WTC11 (cell line): ENCODE measurements around the gene CIART. TPM values are rescaled to one million over a fixed set of nuclear protein-coding genes. Genes with fewer than 3 reads are reported as not detected.

Source experiments
- ATAC-seq: fragments of 200-7000 bp; cut with Tn5 transposase; 2 replicates; pipeline ENCODE4 v1.10.0; 2021; ENCODE audit warnings: mild to moderate bottlenecking, moderate library complexity
- CTCF ChIA-PET: fragments of 300-600 bp; sonication (Branson Sonifier 250); formaldehyde crosslinking; loops from one replicate; lab custom pipeline; 2021; ENCODE audit warnings: antibody characterized with exemption; lab: Charles Lee
- POLR2A ChIA-PET: fragments of 350-600 bp; sonication (Branson Sonifier 250); formaldehyde crosslinking; loops from one replicate; lab custom pipeline; 2021; ENCODE audit warnings: antibody characterized with exemption; lab: Charles Lee
- DNase-seq: peaks from one replicate; pipeline ENCODE4 v3.0.0; 2021; ENCODE audit warnings: low spot score
- H3K27ac Mint-ChIP-seq: 2 replicates; pipeline ENCODE4 v1.8.0; 2021; ENCODE audit warnings: mixed read lengths
- H3K27me3 Mint-ChIP-seq: 2 replicates; pipeline ENCODE4 v1.8.0; 2021; ENCODE audit warnings: low read depth, mild to moderate bottlenecking, moderate library complexity, mixed read lengths
- H3K36me3 Mint-ChIP-seq: 2 replicates; pipeline ENCODE4 v1.8.0; 2021; ENCODE audit warnings: mixed read lengths
- H3K4me1 Mint-ChIP-seq: 2 replicates; pipeline ENCODE4 v1.8.0; 2022; ENCODE audit warnings: mixed read lengths
- H3K4me3 Mint-ChIP-seq: 2 replicates; pipeline ENCODE4 v1.8.0; 2021; ENCODE audit warnings: mild to moderate bottlenecking, moderate library complexity, mixed read lengths
- H3K9me3 Mint-ChIP-seq: 2 replicates; pipeline ENCODE4 v1.8.0; 2021; ENCODE audit warnings: mixed read lengths
- AFF4 ChIP-seq: sonication (generic); formaldehyde crosslinking; IDR thresholded peaks from 2 replicates; pipeline ENCODE4 v1.8.1; 2023; ENCODE audit warnings: mild to moderate bottlenecking, missing genetic modification reagents, borderline replicate concordance
- CBFB ChIP-seq: sonication (generic); formaldehyde crosslinking; IDR thresholded peaks from 2 replicates; pipeline ENCODE4 v1.8.1; 2022; ENCODE audit warnings: mild to moderate bottlenecking, low read depth, missing genetic modification reagents
- FOXP1 ChIP-seq: sonication (generic); formaldehyde crosslinking; IDR thresholded peaks from 2 replicates; pipeline ENCODE4 v1.8.0; 2022; ENCODE audit warnings: missing genetic modification reagents, mild to moderate bottlenecking, moderate library complexity, borderline replicate concordance
- GTF2I ChIP-seq: fragments of 250-450 bp; sonication (Bioruptor Pico); conservative IDR thresholded peaks from 2 replicates; pipeline ENCODE4 v1.4.0; 2021; ENCODE audit warnings: mild to moderate bottlenecking
- JUN ChIP-seq: sonication (generic); formaldehyde crosslinking; IDR thresholded peaks from 2 replicates; pipeline ENCODE4 v1.8.0; 2023; ENCODE audit warnings: mild to moderate bottlenecking, missing genetic modification reagents
- MXD4 ChIP-seq: fragments of 250-450 bp; sonication (Bioruptor Pico); IDR thresholded peaks from 2 replicates; pipeline ENCODE4 v1.8.0; 2021; ENCODE audit warnings: mild to moderate bottlenecking, moderate library complexity, borderline replicate concordance
- MYBL2 ChIP-seq: sonication (generic); formaldehyde crosslinking; IDR thresholded peaks from 2 replicates; pipeline ENCODE4 v1.8.1; 2023; ENCODE audit warnings: mild to moderate bottlenecking, moderate library complexity, missing genetic modification reagents
- NFATC4 ChIP-seq: fragments of 250-450 bp; sonication (Bioruptor Pico); IDR thresholded peaks from 2 replicates; pipeline ENCODE4 v1.9.0; 2021; ENCODE audit warnings: mild to moderate bottlenecking
- RELA ChIP-seq: sonication (generic); formaldehyde crosslinking; IDR thresholded peaks from 2 replicates; pipeline ENCODE4 v1.8.1; 2022; ENCODE audit warnings: missing genetic modification reagents, mild to moderate bottlenecking, borderline replicate concordance
- SMAD3 ChIP-seq: sonication (generic); formaldehyde crosslinking; IDR thresholded peaks from 2 replicates; pipeline ENCODE4 v1.8.0; 2022; ENCODE audit warnings: missing genetic modification reagents, mild to moderate bottlenecking, borderline replicate concordance
- SP1 ChIP-seq: sonication (generic); formaldehyde crosslinking; conservative IDR thresholded peaks from 2 replicates; pipeline ENCODE4 v1.8.1; 2022; ENCODE audit warnings: missing genetic modification reagents
- STAT6 ChIP-seq: sonication (generic); formaldehyde crosslinking; conservative IDR thresholded peaks from 2 replicates; pipeline ENCODE4 v1.8.1; 2023; ENCODE audit warnings: mild to moderate bottlenecking, low read depth, missing genetic modification reagents, moderate library complexity
- ZNF396 ChIP-seq: fragments of 250-450 bp; sonication (Bioruptor Pico); IDR thresholded peaks from 2 replicates; pipeline ENCODE4 v1.8.0; 2021; ENCODE audit warnings: mild to moderate bottlenecking, moderate library complexity, borderline replicate concordance
- ZNF671 ChIP-seq: fragments of 250-450 bp; sonication (Bioruptor Pico); IDR thresholded peaks from 2 replicates; pipeline ENCODE4 v1.8.0; 2021; ENCODE audit warnings: mild to moderate bottlenecking
- total RNA-seq: library from RNA; stranded (reverse); gene quantifications from 3 replicates; pipeline ENCODE4 v1.2.3, GENCODE V29; 2021
- TF ChIP-seq, protein P1 (sequence below): sonication (generic); formaldehyde crosslinking; conservative IDR thresholded peaks from 2 replicates; pipeline ENCODE4 v1.8.1; 2022; ENCODE audit warnings: mild to moderate bottlenecking, missing genetic modification reagents
- TF ChIP-seq, protein P2 (sequence below): fragments of 250-450 bp; sonication (Bioruptor Pico); conservative IDR thresholded peaks from 2 replicates; pipeline ENCODE4 v1.9.0; 2021; ENCODE audit warnings: mild to moderate bottlenecking
- TF ChIP-seq, protein P3 (sequence below): sonication (generic); formaldehyde crosslinking; IDR thresholded peaks from 2 replicates; pipeline ENCODE4 v1.8.1; 2022; ENCODE audit warnings: missing genetic modification reagents, borderline replicate concordance
- TF ChIP-seq, protein P4 (sequence below): sonication (generic); formaldehyde crosslinking; IDR thresholded peaks from 2 replicates; pipeline ENCODE4 v1.8.1; 2023; ENCODE audit warnings: mild to moderate bottlenecking, missing genetic modification reagents

The CIART gene
- total RNA-seq, 1 experiment from 2014 or later: 7.8 TPM

- H3K27me3 Mint-ChIP-seq: no peaks in the 10 kb centered on the region
- no peak overlapping the region for H3K4me3 Mint-ChIP-seq
- peaks cover 14% of the 10 kb centered on the region for H3K36me3 Mint-ChIP-seq
- H3K9me3 Mint-ChIP-seq: no peaks in the 10 kb centered on the region
- ATAC-seq (no peak), DNase-seq (no peak)
- H3K27ac Mint-ChIP-seq: peak overlapping the region; percentile 98
- peaks cover 17% of the 10 kb centered on the region for H3K4me1 Mint-ChIP-seq
- ChIA-PET POLR2A (interaction anchor here (0.6 to 1.2 kb wide), 4 partner anchors 35 to 294 kb away, joined by 3 to 4 read pairs (median 4); partner anchors contain the start of gene APH1A), CTCF (interaction anchor here (0.7 kb wide), 1 partner anchor 325 kb away, joined by 3 read pairs; no protein-coding TSS in a partner anchor)
- TF ChIP-seq ZNF396 (CRISPR knock-in tag) (no peak), JUN (CRISPR knock-in tag) (no peak), MXD4 (no peak), MYBL2 (CRISPR knock-in tag) (no peak), ZNF671 (no peak), STAT6 (CRISPR knock-in tag) (no peak), CBFB (CRISPR knock-in tag) (no peak), SP1 (no peak), NFATC4 (CRISPR knock-in tag) (no peak), GTF2I (CRISPR knock-in tag) (no peak), SMAD3 (CRISPR knock-in tag) (no peak), RELA (no peak), FOXP1 (CRISPR knock-in tag) (no peak), AFF4 (CRISPR knock-in tag) (no peak)
- TF ChIP-seq, protein P1, sequence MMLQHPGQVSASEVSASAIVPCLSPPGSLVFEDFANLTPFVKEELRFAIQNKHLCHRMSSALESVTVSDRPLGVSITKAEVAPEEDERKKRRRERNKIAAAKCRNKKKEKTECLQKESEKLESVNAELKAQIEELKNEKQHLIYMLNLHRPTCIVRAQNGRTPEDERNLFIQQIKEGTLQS (CRISPR knock-in tag): no peak
- TF ChIP-seq, protein P2, sequence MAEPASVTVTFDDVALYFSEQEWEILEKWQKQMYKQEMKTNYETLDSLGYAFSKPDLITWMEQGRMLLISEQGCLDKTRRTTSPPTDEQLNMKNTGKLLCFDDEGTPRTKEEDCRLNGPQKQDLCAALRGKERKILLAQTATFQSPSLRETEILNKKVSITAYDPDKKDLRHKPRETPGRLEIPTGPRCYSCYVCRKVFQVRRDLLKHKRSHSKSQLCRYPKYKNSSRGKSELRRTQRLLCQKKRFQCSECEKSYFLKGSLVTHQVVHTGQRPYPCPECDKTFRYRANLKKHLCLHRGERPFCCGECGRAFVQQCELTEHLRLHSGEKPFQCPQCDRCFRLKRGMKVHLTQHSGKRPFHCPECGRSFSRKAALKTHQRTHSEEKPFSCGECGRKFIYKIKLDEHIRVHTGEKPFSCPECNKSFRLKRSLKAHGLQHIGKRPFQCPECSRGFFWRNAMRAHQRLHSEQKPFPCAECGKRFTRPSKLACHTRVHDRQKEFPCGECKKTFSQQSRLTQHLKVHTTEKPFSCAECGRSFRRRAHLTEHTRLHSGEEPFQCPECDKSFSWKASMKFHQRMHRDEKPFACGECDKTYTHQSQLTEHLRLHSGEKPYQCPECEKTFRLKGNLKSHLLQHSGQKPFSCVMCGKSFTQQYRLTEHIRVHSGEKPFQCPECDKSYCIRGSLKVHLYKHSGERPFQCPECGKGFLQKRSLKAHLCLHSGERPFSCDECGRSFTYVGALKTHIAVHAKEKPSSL (CRISPR knock-in tag): no peak
- TF ChIP-seq, protein P3, sequence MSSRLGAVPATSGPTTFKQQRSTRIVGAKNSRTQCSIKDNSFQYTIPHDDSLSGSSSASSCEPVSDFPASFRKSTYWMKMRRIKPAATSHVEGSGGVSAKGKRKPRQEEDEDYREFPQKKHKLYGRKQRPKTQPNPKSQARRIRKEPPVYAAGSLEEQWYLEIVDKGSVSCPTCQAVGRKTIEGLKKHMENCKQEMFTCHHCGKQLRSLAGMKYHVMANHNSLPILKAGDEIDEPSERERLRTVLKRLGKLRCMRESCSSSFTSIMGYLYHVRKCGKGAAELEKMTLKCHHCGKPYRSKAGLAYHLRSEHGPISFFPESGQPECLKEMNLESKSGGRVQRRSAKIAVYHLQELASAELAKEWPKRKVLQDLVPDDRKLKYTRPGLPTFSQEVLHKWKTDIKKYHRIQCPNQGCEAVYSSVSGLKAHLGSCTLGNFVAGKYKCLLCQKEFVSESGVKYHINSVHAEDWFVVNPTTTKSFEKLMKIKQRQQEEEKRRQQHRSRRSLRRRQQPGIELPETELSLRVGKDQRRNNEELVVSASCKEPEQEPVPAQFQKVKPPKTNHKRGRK: no peak
- TF ChIP-seq, protein P4, sequence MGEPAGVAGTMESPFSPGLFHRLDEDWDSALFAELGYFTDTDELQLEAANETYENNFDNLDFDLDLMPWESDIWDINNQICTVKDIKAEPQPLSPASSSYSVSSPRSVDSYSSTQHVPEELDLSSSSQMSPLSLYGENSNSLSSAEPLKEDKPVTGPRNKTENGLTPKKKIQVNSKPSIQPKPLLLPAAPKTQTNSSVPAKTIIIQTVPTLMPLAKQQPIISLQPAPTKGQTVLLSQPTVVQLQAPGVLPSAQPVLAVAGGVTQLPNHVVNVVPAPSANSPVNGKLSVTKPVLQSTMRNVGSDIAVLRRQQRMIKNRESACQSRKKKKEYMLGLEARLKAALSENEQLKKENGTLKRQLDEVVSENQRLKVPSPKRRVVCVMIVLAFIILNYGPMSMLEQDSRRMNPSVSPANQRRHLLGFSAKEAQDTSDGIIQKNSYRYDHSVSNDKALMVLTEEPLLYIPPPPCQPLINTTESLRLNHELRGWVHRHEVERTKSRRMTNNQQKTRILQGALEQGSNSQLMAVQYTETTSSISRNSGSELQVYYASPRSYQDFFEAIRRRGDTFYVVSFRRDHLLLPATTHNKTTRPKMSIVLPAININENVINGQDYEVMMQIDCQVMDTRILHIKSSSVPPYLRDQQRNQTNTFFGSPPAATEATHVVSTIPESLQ (CRISPR knock-in tag): no peak
Observed at GRCh38 chr1:150234309-150234565, 48.1 kb upstream of the CIART start.
